K562 (cell line): Measurements from ENCODE around the gene CYS1. TPM values are rescaled to one million over a fixed set of nuclear protein-coding genes. Genes with fewer than 3 reads are reported as not detected.
"Not testable (repeated sequence)": the region's sequence is repeated elsewhere in the genome, so short reads cannot be mapped to it uniquely, and the experiment has no call there.

ENCODE experiments used
- ATAC-seq: fragments of 200-7000 bp; cut with Tn5 transposase; 3 replicates; pipeline ENCODE4 v1.9.1; 2020; ENCODE audit warnings: moderate library complexity
- BruUV-seq: library from RNA; stranded (reverse); fragments of 400-500 nt; replicated peaks from 2 replicates; lab custom pipeline; 2021; lab: Mats Ljungman, UMichigan
- CTCF ChIA-PET: fragments of 300-600 bp; formaldehyde crosslinking; extraction: SDS; loops from one replicate; lab custom pipeline; 2021; ENCODE audit warnings: low intra/inter-chr PET ratio; lab: Yijun Ruan, JAX
- POLR2A ChIA-PET: fragments of 300-600, 350-650 bp; sonication (Branson Sonifier 250); formaldehyde crosslinking; extraction: SDS; loops from one replicate; lab custom pipeline; 2021; ENCODE audit warnings: antibody characterized with exemption, inconsistent platforms; lab: Yijun Ruan, JAX
- DNase-seq, 4 experiments: peaks; one replicate each; pipeline versions ENCODE4 v3.0.0 to v3.0.0-alpha.2; 2011 to 2018; ENCODE audit warnings: low spot score in 3 of 4, mixed read lengths in 3 of 4; ENCODE audit errors: extremely low read depth in 1 of 4
- FAIRE-seq: peaks from 2 replicates; lab custom pipeline; 2011; peaks lifted over from hg19 to GRCh38; lab: Jason Lieb, UNC
- H2AFZ ChIP-seq: 2 replicates; pipeline ENCODE4 v1.6.0; 2011; ENCODE audit warnings: low read depth, low read length, control low read depth, inconsistent platforms
- H3K27ac ChIP-seq: fragments of 200-600 bp; 3 replicates; pipeline ENCODE4 v1.8.0; 2011; ENCODE audit warnings: low read depth, mild to moderate bottlenecking, control low read depth, inconsistent platforms, low read length, moderate library complexity, mixed read lengths; ENCODE audit errors: extremely low read depth
- H3K27me3 ChIP-seq, 2 experiments: fragments of 300-600 bp in 1 of 2; 2 replicates in 1 of 2; 3 replicates in 1 of 2; pipeline versions ENCODE4 v1.6.0 to v1.8.0; 2011; ENCODE audit warnings: inconsistent platforms in 2 of 2, low read length in 2 of 2, mild to moderate bottlenecking in 1 of 2, mixed read lengths in 1 of 2, moderate library complexity in 1 of 2; ENCODE audit not compliant: control insufficient read depth in 2 of 2, insufficient read depth in 2 of 2
- H3K36me3 ChIP-seq: fragments of 300-600 bp; 3 replicates; pipeline ENCODE4 v1.8.0; 2011; ENCODE audit warnings: mild to moderate bottlenecking, low read length, inconsistent platforms; ENCODE audit not compliant: control insufficient read depth, insufficient read depth
- H3K4me1 ChIP-seq, 2 experiments: fragments of 200-600 bp in 1 of 2; replicated peaks in 1 of 2; 2 replicates in 1 of 2; 3 replicates in 1 of 2; pipeline versions ENCODE4 v1.5.1 to v1.8.0; 2011; ENCODE audit warnings: inconsistent platforms in 2 of 2, low read length in 2 of 2, mild to moderate bottlenecking in 1 of 2, mixed read lengths in 1 of 2, moderate library complexity in 1 of 2; ENCODE audit not compliant: control insufficient read depth in 2 of 2, insufficient read depth in 2 of 2
- H3K4me2 ChIP-seq: 2 replicates; pipeline ENCODE4 v1.6.1; 2011; ENCODE audit warnings: low read length, control low read depth, inconsistent platforms, mixed read lengths; ENCODE audit not compliant: insufficient read depth
- H3K4me3 ChIP-seq: fragments of 200-600 bp; sonication (generic), shearing (Covaris generic); 2 replicates; pipeline ENCODE4 v1.5.1; 2016; ENCODE audit warnings: control low read depth, inconsistent platforms
- H3K79me2 ChIP-seq: fragments of 200-600 bp; 3 replicates; pipeline ENCODE4 v1.8.0; 2011; ENCODE audit warnings: low read length, inconsistent platforms; ENCODE audit not compliant: control insufficient read depth, insufficient read depth
- H3K9ac ChIP-seq, 2 experiments: 2 replicates each; pipeline versions ENCODE4 v1.6.0 to v1.6.1; 2011; ENCODE audit warnings: low read depth in 2 of 2, low read length in 2 of 2, control low read depth in 1 of 2, inconsistent platforms in 1 of 2, mild to moderate bottlenecking in 1 of 2, mixed read lengths in 1 of 2; ENCODE audit not compliant: insufficient read depth in 1 of 2
- H3K9me1 ChIP-seq: one replicate; pipeline ENCODE4 v1.6.0; 2011; ENCODE audit warnings: inconsistent platforms, mild to moderate bottlenecking, low read length, moderate library complexity; ENCODE audit not compliant: control insufficient read depth, insufficient read depth
- H3K9me3 ChIP-seq: replicated peaks from 2 replicates; pipeline ENCODE4 v1.5.1; 2011; ENCODE audit warnings: low read depth, low read length, inconsistent platforms; ENCODE audit not compliant: control insufficient read depth, insufficient read depth
- H4K20me1 ChIP-seq: replicated peaks from 2 replicates; pipeline ENCODE4 v1.6.1; 2011; ENCODE audit warnings: low read length, inconsistent platforms, mixed read lengths; ENCODE audit not compliant: control insufficient read depth, insufficient read depth
- BRD4 ChIP-seq: fragments of 200-600 bp; sonication (generic); IDR thresholded peaks from 2 replicates; pipeline ENCODE4 v1.6.1; 2017; ENCODE audit warnings: inconsistent platforms
- CBX3 ChIP-seq, 2 experiments: IDR thresholded peaks; 1 replicate in 1 of 2; 2 replicates in 1 of 2; pipeline ENCODE4 v1.6.1; 2012; ENCODE audit warnings: inconsistent platforms in 2 of 2, low read length in 2 of 2, borderline replicate concordance in 1 of 2, control low read depth in 1 of 2
- ESRRA ChIP-seq: fragments of 450-650 bp; IDR thresholded peaks from 2 replicates; pipeline ENCODE4 v1.6.1; 2014; ENCODE audit warnings: low read depth, mild to moderate bottlenecking, moderate library complexity, borderline replicate concordance
- JUN ChIP-seq, 2 experiments: sonication (generic) in 1 of 2; formaldehyde crosslinking in 1 of 2; IDR thresholded peaks; 2 replicates each; pipeline versions ENCODE4 v1.6.1 to v1.8.0; 2012 to 2022; ENCODE audit warnings: borderline replicate concordance in 2 of 2, mild to moderate bottlenecking in 2 of 2, improper control_type of control experiment in 1 of 2, low read depth in 1 of 2, low read length in 1 of 2, missing genetic modification reagents in 1 of 2
- MAFG ChIP-seq: fragments of 450-650 bp; conservative IDR thresholded peaks from 2 replicates; pipeline ENCODE4 v1.6.1; 2016; ENCODE audit warnings: missing genetic modification characterization, missing compliant biosample characterization
- MYC ChIP-seq, 2 experiments: fragments of 250-450 bp in 1 of 2; sonication (Bioruptor Pico) in 1 of 2; IDR thresholded peaks; 2 replicates each; pipeline versions ENCODE4 v1.5.1 to v1.6.1; 2012 to 2021; ENCODE audit warnings: low read depth in 2 of 2, borderline replicate concordance in 1 of 2, improper control_type of control experiment in 1 of 2, low read length in 1 of 2, mild to moderate bottlenecking in 1 of 2, moderate library complexity in 1 of 2
- NFIC ChIP-seq: fragments of 450-650 bp; IDR thresholded peaks from 2 replicates; pipeline ENCODE4 v1.6.1; 2017; ENCODE audit warnings: mild to moderate bottlenecking, inconsistent platforms
- RCOR1 ChIP-seq, 2 experiments: IDR thresholded peaks; 2 replicates each; pipeline ENCODE4 v1.6.1; 2012; ENCODE audit warnings: low read depth in 2 of 2, low read length in 2 of 2, borderline replicate concordance in 1 of 2, improper control_type of control experiment in 1 of 2
- ZNF347 ChIP-seq: fragments of 450-650 bp; formaldehyde crosslinking; IDR thresholded peaks from 2 replicates; pipeline ENCODE4 v1.4.0; 2020; ENCODE audit warnings: low read depth, mild to moderate bottlenecking, moderate library complexity
- ZNF785 ChIP-seq: fragments of 250-450 bp; sonication (Bioruptor Pico); IDR thresholded peaks from 2 replicates; pipeline ENCODE4 v1.4.0; 2020; ENCODE audit warnings: mild to moderate bottlenecking
- WGBS: fragments of 100-300 bp; shearing (Covaris generic); methylation state at CpG from one replicate; pipeline ENCODE4 v1.1.6; 2016; ENCODE audit warnings: low coverage, mixed read lengths; ENCODE audit not compliant: insufficient coverage; ENCODE audit errors: missing lambda C conversion rate; 5-methylcytosine and 5-hydroxymethylcytosine counted together
- in situ Hi-C: fragments of 300-500 bp; cut with MboI; formaldehyde crosslinking; loops from 4 replicates; pipeline ENCODE4 v1.15.0; 2018; ENCODE audit warnings: inconsistent platforms, mixed read lengths
- intact Hi-C: fragments of 100-400 bp; cut with micrococcal nuclease; formaldehyde crosslinking; loops from 2 replicates; pipeline ENCODE4 v1.14.2; 2022
- polyA plus RNA-seq, 8 experiments: library from polyadenylated mRNA; depleted of rRNA in 4 of 8; stranded (reverse) in 5 of 8; unstranded in 3 of 8; fragments of >200 nt; fragmentation: Nextera tagmentation in 2 of 8; fragmentation: Illumina TruSeq in 1 of 8; extraction: Ambion mirVana in 2 of 8; extraction: Trizol in 1 of 8; gene quantifications; 2 replicates each; pipeline versions ENCODE4 v1.2.1 to v1.2.3, GENCODE V29; 2011 to 2014; ENCODE audit warnings: inconsistent platforms in 1 of 8, missing spikeins in 1 of 8
- total RNA-seq, 7 experiments: library from RNA; depleted of rRNA in 6 of 7; stranded (reverse); fragments of >200 nt in 6 of 7; fragmentation: Illumina TruSeq in 2 of 7; extraction: Trizol in 2 of 7; gene quantifications; 2 replicates each; pipeline versions ENCODE4 v1.2.1 to v1.2.3, GENCODE V29; 2011 to 2021; ENCODE audit warnings: low replicate concordance in 1 of 7
- TF ChIP-seq, protein P1 (sequence below): fragments of 450-650 bp; IDR thresholded peaks from 2 replicates; pipeline ENCODE4 v1.6.1; 2016; ENCODE audit warnings: mild to moderate bottlenecking

Gene CYS1
- total and polyA plus RNA-seq, 9 of the 15 experiments (the other 6 are each of a cell fraction or from before 2014, with no cell fraction given), result 0.11 to 0.13 TPM; not detected in 7

- H4K20me1 ChIP-seq, intact Hi-C loops, DNase-seq, CTCF ChIA-PET, H3K9ac ChIP-seq, H3K4me2 ChIP-seq, H3K4me1 ChIP-seq, H3K79me2 ChIP-seq, BruUV-seq, H3K27ac ChIP-seq, H3K27me3 ChIP-seq, H3K36me3 ChIP-seq, in situ Hi-C loops, H3K9me3 ChIP-seq, H3K9me1 ChIP-seq, H3K4me3 ChIP-seq, FAIRE-seq, ATAC-seq, H2AFZ ChIP-seq: not testable (repeated sequence)
- POLR2A ChIA-PET, result interaction anchor here (0.6 to 1.0 kb wide), 2 partner anchors 8 to 681 kb away, joined by 3 read pairs; no protein-coding TSS in a partner anchor
These were observed 24.7 kb upstream of the CYS1 start for GRCh38 chr2:10104906-10105305.

DNA sequence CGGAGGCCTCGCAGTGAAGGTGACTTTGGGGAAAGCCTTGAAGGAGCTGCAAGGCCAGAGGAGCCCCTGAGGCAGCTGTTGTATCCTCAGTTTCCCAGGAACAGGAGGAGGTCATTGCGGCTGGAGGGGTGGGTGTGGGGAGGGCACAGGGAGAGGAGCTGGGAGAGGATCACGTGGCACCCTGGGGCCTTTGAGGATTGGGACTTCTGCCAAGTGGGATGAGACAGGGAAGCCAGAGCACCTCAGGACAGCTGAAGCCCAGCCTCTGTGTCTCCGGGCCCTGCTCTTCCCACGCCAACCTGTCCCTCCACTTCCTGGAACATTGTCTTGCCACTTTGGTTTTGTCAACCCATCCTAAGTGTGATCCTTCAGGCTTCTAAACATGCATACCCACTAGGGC, 23.0 kb upstream of the CYS1 start:
- Histone ChIP-seq H3K9me1 (no peaks in the 10 kb centered on the region), H3K79me2 (no peaks in the 10 kb centered on the region), H2AFZ (peak overlapping the region; percentile 85), H3K4me1 (peaks cover 8 to 9% of the 10 kb centered on the region in 2 experiments; a peak in 4 of 5 replicates), H3K36me3 (no peaks in the 10 kb centered on the region; the same call in 2 of the 3 replicates), H3K4me3 (no peak overlapping the region), H3K9me3 (no peaks in the 10 kb centered on the region), H3K27ac (no peak overlapping the region; the same call in 2 of the 3 replicates), H3K27me3 (no peaks in the 10 kb centered on the region), H3K9ac (peak overlapping the region in 1 of 2 experiments; percentile 87; a peak in 2 of 4 replicates), H4K20me1 (no peaks in the 10 kb centered on the region), H3K4me2 (peak overlapping the region; percentile 24; the same call in 1 of the 2 replicates)
- BruUV-seq, result no TSS peak
- DNase-seq (peak in 3 of 4 experiments; percentile 50 to 71 (median 66)), ATAC-seq (peak; percentile 66), FAIRE-seq (no peak)
- intact Hi-C loops (no loop called here), in situ Hi-C loops (no loop called here)
- CTCF ChIA-PET, result no interaction called here
- POLR2A ChIA-PET, result interaction anchor here (0.6 to 2.7 kb wide), 8 partner anchors 8 to 396 kb away, joined by 3 to 10 read pairs (median 3); no protein-coding TSS in a partner anchor
- 30% methylated on average over 6 of the region's 6 CpGs for WGBS
- TF ChIP-seq, protein P1, sequence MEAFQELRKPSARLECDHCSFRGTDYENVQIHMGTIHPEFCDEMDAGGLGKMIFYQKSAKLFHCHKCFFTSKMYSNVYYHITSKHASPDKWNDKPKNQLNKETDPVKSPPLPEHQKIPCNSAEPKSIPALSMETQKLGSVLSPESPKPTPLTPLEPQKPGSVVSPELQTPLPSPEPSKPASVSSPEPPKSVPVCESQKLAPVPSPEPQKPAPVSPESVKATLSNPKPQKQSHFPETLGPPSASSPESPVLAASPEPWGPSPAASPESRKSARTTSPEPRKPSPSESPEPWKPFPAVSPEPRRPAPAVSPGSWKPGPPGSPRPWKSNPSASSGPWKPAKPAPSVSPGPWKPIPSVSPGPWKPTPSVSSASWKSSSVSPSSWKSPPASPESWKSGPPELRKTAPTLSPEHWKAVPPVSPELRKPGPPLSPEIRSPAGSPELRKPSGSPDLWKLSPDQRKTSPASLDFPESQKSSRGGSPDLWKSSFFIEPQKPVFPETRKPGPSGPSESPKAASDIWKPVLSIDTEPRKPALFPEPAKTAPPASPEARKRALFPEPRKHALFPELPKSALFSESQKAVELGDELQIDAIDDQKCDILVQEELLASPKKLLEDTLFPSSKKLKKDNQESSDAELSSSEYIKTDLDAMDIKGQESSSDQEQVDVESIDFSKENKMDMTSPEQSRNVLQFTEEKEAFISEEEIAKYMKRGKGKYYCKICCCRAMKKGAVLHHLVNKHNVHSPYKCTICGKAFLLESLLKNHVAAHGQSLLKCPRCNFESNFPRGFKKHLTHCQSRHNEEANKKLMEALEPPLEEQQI, result no peak
- TF ChIP-seq CBX3 (IDR thresholded peaks at IDR 0.05; ENCODE audit: borderline replicate concordance in 1 of 2, low read length in 2 of 2) (no peak), RCOR1 (IDR thresholded peaks at IDR 0.05; ENCODE audit: borderline replicate concordance in 1 of 2, low read depth in 2 of 2, low read length in 2 of 2) (no peak), NFIC (peak; percentile 81), MYC (IDR thresholded peaks at IDR 0.05; ENCODE audit: low read depth, low read length) (0 out of 2 replicates have a peak, but pooled peaks have one; percentile 45), MYC (CRISPR knock-in tag; IDR thresholded peaks at IDR 0.05; ENCODE audit: borderline replicate concordance, low read depth) (no peak), JUN (IDR thresholded peaks at IDR 0.05; ENCODE audit: borderline replicate concordance, low read depth, low read length) (no peak), JUN (CRISPR knock-in tag; IDR thresholded peaks at IDR 0.05; ENCODE audit: borderline replicate concordance) (no peak), ESRRA (peak; percentile 65; the same call in 1 of the 2 replicates), ZNF785 (CRISPR knock-in tag) (no peak), BRD4 (no peak), MAFG (tag) (0 out of 2 replicates have a peak, but pooled peaks have one; percentile 7), ZNF347 (CRISPR knock-in tag) (no peak)
